H1 (cell line): ENCODE results near the gene SPOPL. TPM values are rescaled to one million over a fixed set of nuclear protein-coding genes. Genes with fewer than 3 reads are reported as not detected.

Experiments
- CTCF ChIA-PET: fragments of 300-600 bp; sonication (Branson Sonifier 250); formaldehyde crosslinking; loops from one replicate; lab custom pipeline; 2021; ENCODE audit not compliant: partially characterized antibody; lab: Charles Lee
- POLR2A ChIA-PET: fragments of 300-600 bp; sonication (Branson Sonifier 250); formaldehyde crosslinking; loops from one replicate; lab custom pipeline; 2021; ENCODE audit warnings: inconsistent platforms; ENCODE audit not compliant: partially characterized antibody; lab: Charles Lee
- DNase-seq, 2 experiments: peaks; one replicate each; pipeline versions ENCODE4 v3.0.0 to v3.0.0-alpha.2; 2010 to 2022; ENCODE audit warnings: low spot score in 2 of 2, low read depth in 1 of 2, mixed read lengths in 1 of 2
- FAIRE-seq: peaks from 2 replicates; lab custom pipeline; 2011; peaks lifted over from hg19 to GRCh38; lab: Jason Lieb, UNC
- H2AFZ ChIP-seq: 2 replicates; pipeline ENCODE4 v1.8.1; 2012; ENCODE audit warnings: low read length, inconsistent platforms
- H2AK5ac ChIP-seq: 2 replicates; pipeline ENCODE4 v1.6.1; 2013; ENCODE audit warnings: low read depth, low read length
- H2BK120ac ChIP-seq: replicated peaks from 2 replicates; pipeline ENCODE3; 2013; ENCODE audit warnings: low read depth, low read length, inconsistent platforms
- H2BK12ac ChIP-seq: 2 replicates; pipeline ENCODE4 v1.6.1; 2013; ENCODE audit warnings: low read depth, low read length
- H2BK15ac ChIP-seq: 2 replicates; pipeline ENCODE4 v1.6.1; 2013; ENCODE audit warnings: low read length
- H2BK20ac ChIP-seq: 2 replicates; pipeline ENCODE4 v1.6.1; 2013; ENCODE audit warnings: low read length
- H2BK5ac ChIP-seq: 2 replicates; pipeline ENCODE4 v1.6.1; 2013; ENCODE audit warnings: low read depth, low read length
- H3K14ac ChIP-seq: 2 replicates; pipeline ENCODE4 v1.6.1; 2013; ENCODE audit warnings: inconsistent platforms; ENCODE audit not compliant: insufficient read length
- H3K18ac ChIP-seq: 2 replicates; pipeline ENCODE4 v1.6.1; 2013; ENCODE audit warnings: low read length; ENCODE audit errors: extremely low read depth
- H3K23ac ChIP-seq: 2 replicates; pipeline ENCODE4 v1.6.1; 2013; ENCODE audit warnings: inconsistent platforms; ENCODE audit not compliant: insufficient read length
- H3K23me2 ChIP-seq: 2 replicates; pipeline ENCODE4 v1.6.1; 2013; ENCODE audit warnings: low read depth, low read length
- H3K27ac ChIP-seq: 2 replicates; pipeline ENCODE4 v1.6.1; 2011; ENCODE audit warnings: low read depth, low read length, inconsistent platforms
- H3K27me3 ChIP-seq, 4 experiments: replicated peaks in 1 of 4; 1 replicate in 1 of 4; 2 replicates in 3 of 4; pipeline versions ENCODE4 v1.6.1 to v1.8.1; 2011 to 2013; ENCODE audit warnings: low read length in 3 of 4, mild to moderate bottlenecking in 3 of 4, inconsistent platforms in 2 of 4, mixed read lengths in 2 of 4, moderate library complexity in 1 of 4; ENCODE audit not compliant: control insufficient read depth in 3 of 4, insufficient read depth in 3 of 4; ENCODE audit errors: extremely low read depth in 1 of 4
- H3K36me3 ChIP-seq, 4 experiments: 2 replicates each; pipeline versions ENCODE4 v1.6.1 to v1.8.1; 2011 to 2013; ENCODE audit warnings: mild to moderate bottlenecking in 4 of 4, low read length in 3 of 4, moderate library complexity in 2 of 4, control low read depth in 1 of 4, inconsistent platforms in 1 of 4; ENCODE audit not compliant: insufficient read depth in 4 of 4, control insufficient read depth in 2 of 4
- H3K4ac ChIP-seq: replicated peaks from 2 replicates; pipeline ENCODE3; 2013; ENCODE audit warnings: low read length, low read depth, mixed read lengths, inconsistent platforms; ENCODE audit not compliant: insufficient read length
- H3K4me1 ChIP-seq, 4 experiments: replicated peaks in 1 of 4; 1 replicate in 1 of 4; 2 replicates in 3 of 4; pipeline versions ENCODE4 v1.6.1 to v1.8.1; 2011 to 2013; ENCODE audit warnings: low read length in 3 of 4, inconsistent platforms in 2 of 4, mixed read lengths in 1 of 4; ENCODE audit not compliant: insufficient read depth in 4 of 4, control insufficient read depth in 3 of 4
- H3K4me2 ChIP-seq, 2 experiments: 2 replicates each; pipeline versions ENCODE4 v1.6.1 to v1.8.1; 2011 to 2013; ENCODE audit warnings: low read depth in 2 of 2, low read length in 2 of 2, control low read depth in 1 of 2, inconsistent platforms in 1 of 2, mild to moderate bottlenecking in 1 of 2; ENCODE audit not compliant: insufficient read depth in 1 of 2
- H3K4me3 ChIP-seq, 4 experiments: fragments of 200-600, 300-600 bp in 1 of 4; sonication (generic), shearing (Covaris generic), sonication (Bioruptor Twin) in 1 of 4; 2 replicates each; pipeline versions ENCODE4 v1.5.1 to v1.8.1; 2011 to 2016; ENCODE audit warnings: low read length in 4 of 4, low read depth in 3 of 4, control low read depth in 2 of 4, inconsistent platforms in 2 of 4, mild to moderate bottlenecking in 2 of 4, mixed read lengths in 1 of 4, moderate library complexity in 1 of 4; ENCODE audit not compliant: insufficient read depth in 2 of 4; ENCODE audit errors: extremely low read depth in 1 of 4
- H3K56ac ChIP-seq: replicated peaks from 2 replicates; pipeline ENCODE3; 2013; ENCODE audit warnings: low read depth, mild to moderate bottlenecking, mixed read lengths, low read length, inconsistent platforms; ENCODE audit not compliant: insufficient read length
- H3K79me1 ChIP-seq: 2 replicates; pipeline ENCODE4 v1.6.1; 2013; ENCODE audit warnings: low read depth, low read length, control low read depth
- H3K79me2 ChIP-seq, 2 experiments: 2 replicates each; pipeline versions ENCODE4 v1.6.1 to v1.8.1; 2012 to 2013; ENCODE audit warnings: low read length in 2 of 2, mild to moderate bottlenecking in 2 of 2, inconsistent platforms in 1 of 2; ENCODE audit not compliant: insufficient read depth in 2 of 2, control insufficient read depth in 1 of 2
- H3K9ac ChIP-seq, 4 experiments: replicated peaks in 1 of 4; 1 replicate in 1 of 4; 2 replicates in 3 of 4; pipeline versions ENCODE4 v1.6.1 to v1.8.1; 2011 to 2013; ENCODE audit warnings: low read depth in 3 of 4, low read length in 3 of 4, control low read depth in 2 of 4, mild to moderate bottlenecking in 2 of 4, moderate library complexity in 2 of 4, inconsistent platforms in 1 of 4; ENCODE audit errors: extremely low read depth in 1 of 4
- H3K9me3 ChIP-seq, 2 experiments: 2 replicates each; pipeline versions ENCODE4 v1.6.1 to v1.8.1; 2012 to 2013; ENCODE audit warnings: mild to moderate bottlenecking in 2 of 2, moderate library complexity in 2 of 2, control low read depth in 1 of 2, inconsistent platforms in 1 of 2, low read depth in 1 of 2, low read length in 1 of 2, mixed read lengths in 1 of 2; ENCODE audit not compliant: insufficient read depth in 2 of 2
- H4K20me1 ChIP-seq, 2 experiments: replicated peaks in 1 of 2; 2 replicates each; pipeline versions ENCODE3 to v1.8.1; 2011 to 2013; ENCODE audit warnings: inconsistent platforms in 2 of 2, low read length in 2 of 2, mild to moderate bottlenecking in 1 of 2; ENCODE audit not compliant: insufficient read depth in 2 of 2, control insufficient read depth in 1 of 2
- H4K5ac ChIP-seq: 2 replicates; pipeline ENCODE4 v1.6.1; 2013; ENCODE audit warnings: low read length, low read depth, mixed read lengths, inconsistent platforms; ENCODE audit not compliant: insufficient read length
- H4K8ac ChIP-seq: 2 replicates; pipeline ENCODE4 v1.8.0; 2013; ENCODE audit warnings: mild to moderate bottlenecking, moderate library complexity, low read length, inconsistent platforms; ENCODE audit not compliant: insufficient read depth; ENCODE audit errors: extremely low read depth
- H4K91ac ChIP-seq: replicated peaks from 2 replicates; pipeline ENCODE3; 2013; ENCODE audit warnings: low read length, mixed read lengths, inconsistent platforms; ENCODE audit not compliant: insufficient read length
- BACH1 ChIP-seq: IDR thresholded peaks from 2 replicates; pipeline ENCODE4 v1.6.1; 2012; ENCODE audit warnings: low read length, improper control_type of control experiment
- MAFK ChIP-seq: IDR thresholded peaks from 2 replicates; pipeline ENCODE4 v1.6.1; 2012; ENCODE audit warnings: low read depth, mild to moderate bottlenecking, improper control_type of control experiment, low read length
- whole genome bisulfite sequencing, 2 experiments: shearing (Covaris generic) in 1 of 2; methylation state at CpG; one replicate each; pipeline versions ENCODE4 v1.1.6 to v1.1.7; 2013 to 2015; ENCODE audit warnings: low lambda C conversion rate in 2 of 2, mixed read lengths in 2 of 2, inconsistent platforms in 1 of 2, low coverage in 1 of 2, missing lambda C conversion rate in 1 of 2; ENCODE audit not compliant: insufficient replicate concordance in 2 of 2, insufficient coverage in 1 of 2, insufficient read length in 1 of 2; ENCODE audit errors: extremely low coverage in 1 of 2, missing lambda C conversion rate in 1 of 2; 5-methylcytosine and 5-hydroxymethylcytosine counted together
- polyA plus RNA-seq, 7 experiments: library from polyadenylated mRNA; depleted of rRNA in 3 of 7; stranded (reverse) in 5 of 7; unstranded in 2 of 7; fragments of >200 nt in 5 of 7; fragments of 200-250 nt in 2 of 7; gene quantifications; 1 replicate in 5 of 7; 2 replicates in 1 of 7; 4 replicates in 1 of 7; pipeline versions ENCODE4 v1.2.1 to v1.2.3, GENCODE V29; 2011 to 2013; ENCODE audit warnings: missing spikeins in 2 of 7, mixed read lengths in 2 of 7
- total RNA-seq: library from RNA; stranded (reverse); fragmentation: NEBNext Ultra II Directional; extraction: Animal tissue kit (Norgen Biotek cat#: 25700); gene quantifications from 2 replicates; pipeline ENCODE4 v1.2.1, GENCODE V29; 2021

The SPOPL gene
- total and polyA plus RNA-seq, 2 of the 8 experiments (the other 6 are each of a cell fraction or from before 2014, with no cell fraction given), result 1.9 to 14.5 TPM

- Histone ChIP-seq H3K79me2 (peaks cover 0 to 53% of the 10 kb centered on the region in 2 experiments; a peak in 2 of 4 replicates), H3K79me1 (peaks cover 2% of the 10 kb centered on the region; the same call in 1 of the 2 replicates), H2AFZ (no peak overlapping the region), H3K4me3 (no peak overlapping the region), H2BK120ac (no peak overlapping the region), H3K23ac (no peak overlapping the region), H3K56ac (no peak overlapping the region), H3K4me1 (peaks cover 0 to 5% (median 3%) of the 10 kb centered on the region in 4 experiments; a peak in 2 of 7 replicates), H3K4ac (no peak overlapping the region), H3K14ac (no peak overlapping the region), H2BK5ac (no peak overlapping the region), H2BK15ac (no peak overlapping the region), H2BK20ac (no peak overlapping the region), H4K8ac (no peak overlapping the region), H4K91ac (no peak overlapping the region), H3K4me2 (no peak overlapping the region; a peak in 1 of 4 replicates), H3K18ac (no peak overlapping the region), H2BK12ac (no peak overlapping the region), H3K27ac (no peak overlapping the region), H3K27me3 (no peaks in the 10 kb centered on the region), H4K20me1 (no peaks in the 10 kb centered on the region), H3K23me2 (no peaks in the 10 kb centered on the region), H4K5ac (no peak overlapping the region), H3K9me3 (peaks cover 10 to 17% of the 10 kb centered on the region in 2 experiments; a peak in 3 of 4 replicates), H3K9ac (no peak overlapping the region), H2AK5ac (no peak overlapping the region), H3K36me3 (peaks cover 0 to 15% (median 1%) of the 10 kb centered on the region in 4 experiments; a peak in 3 of 8 replicates)
- CTCF ChIA-PET, result interaction anchor here (0.6 to 1.0 kb wide), 3 partner anchors 161 to 492 kb away, joined by 3 read pairs; no protein-coding TSS in a partner anchor
- POLR2A ChIA-PET, result no interaction called here
- DNase-seq (no peak), FAIRE-seq (peak; percentile 39)
- TF ChIP-seq BACH1 (no peak), MAFK (peak; percentile 80)
- WGBS, 2 experiments, result 52% methylated on average over 2 of the region's 2 CpGs; no CpG with 5 or more reads in 1 of the 2 experiments
Observed at GRCh38 chr2:138536302-138536701, 34.7 kb downstream of the SPOPL start.
